HG02759 (cell line): ENCODE measurements around the gene PTGDR2.

ENCODE experiments used
- ATAC-seq: cut with Tn5 transposase; IDR thresholded peaks from one replicate; pipeline ENCODE4 v1.9.1; 2021; ENCODE audit warnings: mild to moderate bottlenecking, moderate library complexity; ENCODE audit not compliant: unreplicated experiment

Gene PTGDR2

GRCh38 chr11:60813324-60813723, 42.4 kb downstream of the PTGDR2 start:
- ATAC-seq: no peak

GRCh38 chr11:60810569-60810968, 45.2 kb downstream of the PTGDR2 start:
- no peak for ATAC-seq

- no peak for ATAC-seq
Measured at GRCh38 chr11:60810151-60810550, 45.6 kb downstream of the PTGDR2 start.

- no peak for ATAC-seq
Measured at GRCh38 chr11:60809691-60810090, 46.1 kb downstream of the PTGDR2 start.

- no peak for ATAC-seq
Measured at GRCh38 chr11:60809249-60809648, 46.5 kb downstream of the PTGDR2 start.

- no peak for ATAC-seq
Measured at GRCh38 chr11:60803273-60803936, 52.3 kb downstream of the PTGDR2 start.

GRCh38 chr11:60801194-60801593, 54.6 kb downstream of the PTGDR2 start:
- no peak for ATAC-seq
